NCI-H345 (cell line): ENCODE results near the gene SLC22A9.

Experiments
- DNase-seq: peaks from one replicate; lab custom pipeline; 2025; lab: John Stamatoyannopoulos, UW

SLC22A9 gene

GRCh38 chr11:63444160-63444559 lies 74.6 kb downstream of the SLC22A9 start:
- DNase-seq: no peak

DNA sequence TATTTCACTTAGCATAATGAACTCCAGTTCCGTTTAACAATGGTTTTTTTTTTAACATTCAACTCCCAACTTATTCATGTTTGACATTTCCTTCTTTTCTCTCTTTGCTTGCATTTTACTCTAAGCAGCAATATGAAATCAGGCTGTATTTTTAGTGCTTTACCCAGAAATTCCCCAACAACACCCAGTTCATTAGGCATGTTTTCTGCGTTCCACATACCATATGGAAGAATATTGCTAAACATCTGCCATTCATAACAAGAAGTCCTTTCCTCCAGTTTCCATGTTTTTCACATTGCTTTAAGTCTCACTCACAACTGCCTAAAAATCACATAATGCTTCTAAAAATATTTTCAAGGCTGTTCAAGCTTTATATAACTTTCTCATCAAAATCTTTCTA lies 75.5 kb downstream of the SLC22A9 start:
- DNase-seq: no peak

DNA sequence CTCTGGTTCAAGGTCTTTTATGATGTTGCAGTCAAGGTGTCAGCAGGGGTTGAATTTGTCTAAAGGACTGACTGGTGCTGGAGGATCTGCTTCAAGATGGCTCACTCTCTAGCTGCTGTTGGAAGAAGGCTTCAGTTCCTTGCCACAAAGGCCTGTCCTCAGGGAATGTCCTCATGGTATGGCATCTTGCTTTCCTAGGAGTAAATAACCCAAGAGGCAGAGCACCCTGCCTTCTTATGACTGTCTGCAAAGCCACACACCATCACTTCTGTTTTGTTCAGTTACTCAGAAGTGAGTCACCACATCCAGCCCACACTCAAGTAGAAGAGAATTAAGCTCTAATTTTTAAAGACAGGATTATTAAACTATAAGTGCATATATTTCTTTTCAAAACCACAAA lies 76.1 kb downstream of the SLC22A9 start:
- DNase-seq: no peak

DNA sequence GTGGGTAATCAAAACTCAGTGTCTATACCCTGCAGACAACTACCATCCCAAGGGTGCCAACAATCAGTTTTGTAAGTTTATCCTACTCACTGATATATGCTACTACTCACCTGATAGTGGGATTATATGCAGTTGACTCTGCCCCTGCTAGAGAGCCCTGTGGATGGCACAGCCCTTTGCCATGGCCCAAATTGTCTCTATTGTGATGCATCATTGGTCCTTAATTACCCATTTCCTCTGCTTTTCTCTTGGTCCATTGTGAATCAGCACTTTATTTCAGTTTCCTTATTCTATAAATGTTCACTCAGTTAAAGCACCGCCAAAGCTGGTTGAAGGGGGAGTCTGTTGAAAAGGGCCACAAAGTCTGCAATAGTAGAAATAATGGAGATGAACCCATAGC lies 79.1 kb downstream of the SLC22A9 start:
- no peak for DNase-seq

DNA sequence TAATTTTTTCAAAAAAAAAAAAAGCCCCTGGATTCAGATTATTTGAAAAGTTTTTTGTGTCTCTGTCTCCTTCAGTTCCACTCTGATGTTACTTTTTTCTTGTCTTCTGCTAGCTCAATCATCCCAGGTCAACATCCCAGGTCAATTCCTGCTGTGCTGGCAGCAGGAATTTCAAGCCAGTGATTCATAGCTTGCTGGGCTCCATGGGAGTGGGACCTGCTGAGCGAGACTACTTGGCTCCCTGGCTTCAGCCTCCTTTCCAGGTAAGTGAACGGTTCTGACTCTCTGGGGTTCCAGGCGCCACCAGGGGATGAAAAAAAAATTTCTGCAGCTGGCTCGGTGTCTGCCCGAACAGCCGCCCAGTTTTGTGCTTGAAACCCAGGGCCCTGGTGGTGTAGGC lies 90.0 kb downstream of the SLC22A9 start:
- no peak for DNase-seq
